ENCODE measurements around the gene ERMARD.
"Not testable (repeated sequence)": the region's sequence is repeated elsewhere in the genome, so short reads cannot be mapped to it uniquely, and the experiment has no call there.

The ERMARD gene

DNA sequence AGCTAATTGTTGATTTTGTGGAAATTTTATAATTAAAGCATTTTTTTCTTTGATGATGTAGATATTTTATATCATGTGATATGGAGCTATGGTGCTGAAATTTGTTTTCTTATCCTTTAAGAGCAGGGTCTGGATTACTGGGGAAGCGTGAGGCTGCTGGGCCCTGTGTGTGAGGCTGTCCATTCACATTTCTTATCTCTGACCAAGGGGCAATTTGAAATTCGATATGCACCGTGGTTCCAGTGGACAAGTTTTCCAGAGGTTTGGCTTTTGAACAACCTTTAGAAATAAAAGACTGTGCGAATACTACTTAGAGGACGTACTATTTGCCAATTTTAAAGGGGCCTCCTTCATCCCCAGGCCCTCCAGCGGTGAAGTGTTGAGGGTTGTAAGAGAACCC lies 3.7 kb downstream of the ERMARD start:
- Histone ChIP-seq H3K79me2 (ENCODE audit: control insufficient read depth, insufficient read depth, low read length, poor library complexity) (peaks cover 8% of the 10 kb centered on the region), H2AK5ac (ENCODE audit: low read length) (no peak overlapping the region), H3K9me3 (ENCODE audit: insufficient read depth, low read depth, low read length) (no peaks in the 10 kb centered on the region), H3K9ac (ENCODE audit: low read length) (no peak overlapping the region), H3K4me3 (ENCODE audit: low read depth, low read length) (no peak overlapping the region), H3K4ac (ENCODE audit: low read depth, low read length) (no peak overlapping the region), H4K8ac (ENCODE audit: low read depth, low read length) (no peak overlapping the region), H3K14ac (ENCODE audit: low read length) (no peak overlapping the region), H2BK5ac (ENCODE audit: low read depth, low read length, poor library complexity) (no peak overlapping the region), H3K4me2 (ENCODE audit: low read length) (no peak overlapping the region), H3K27me3 (ENCODE audit: insufficient read depth, low read length) (no peaks in the 10 kb centered on the region), H3K4me1 (ENCODE audit: control insufficient read depth in 1 of 2, insufficient read depth in 2 of 2, low read length in 2 of 2) (peaks cover 3 to 5% of the 10 kb centered on the region in 2 experiments), H3K27ac (ENCODE audit: low read depth, low read length) (no peak overlapping the region), H2AFZ (ENCODE audit: insufficient read depth, low read length, poor library complexity) (no peak overlapping the region), H2BK120ac (ENCODE audit: insufficient read depth, low read length, poor library complexity) (no peak overlapping the region), H4K91ac (ENCODE audit: low read depth, low read length) (no peak overlapping the region), H3K18ac (ENCODE audit: low read length) (no peak overlapping the region), H2BK12ac (ENCODE audit: low read length) (no peak overlapping the region), H3K36me3 (ENCODE audit: control insufficient read depth in 1 of 2, insufficient read depth in 2 of 2, low read length in 2 of 2) (peaks cover 6 to 17% of the 10 kb centered on the region in 2 experiments), H4K12ac (ENCODE audit: low read depth, low read length) (no peak overlapping the region), H3K23ac (ENCODE audit: low read length) (no peak overlapping the region), H3K79me1 (ENCODE audit: low read length) (peaks cover 10% of the 10 kb centered on the region)
- no peak for DNase-seq
- no CpG with 5 or more reads among the region's 6 CpGs for WGBS (ENCODE audit: extremely low coverage, insufficient coverage, insufficient read length)

DNA sequence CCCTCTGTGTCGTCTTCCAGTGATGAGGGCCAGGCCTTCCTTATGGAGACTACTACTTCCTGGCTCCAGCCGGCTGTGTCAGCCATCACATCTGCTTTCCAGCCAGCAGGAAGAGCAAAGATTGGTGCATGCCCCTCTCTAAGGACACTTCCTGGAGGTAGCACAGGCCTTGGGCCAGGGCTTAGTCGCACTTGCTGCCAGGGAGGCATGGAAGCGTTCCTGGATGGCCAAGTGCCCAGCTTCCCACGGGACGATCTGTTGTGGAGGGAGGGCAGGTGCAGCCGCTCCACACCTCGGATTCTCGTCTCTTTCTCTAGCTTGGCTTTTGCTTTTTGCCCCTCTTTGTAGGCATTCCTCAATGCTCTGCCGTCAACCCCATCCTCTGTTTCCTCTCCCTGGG lies 11.9 kb downstream of the ERMARD start:
- Histone ChIP-seq H4K12ac (ENCODE audit: low read depth, low read length) (no peak overlapping the region), H3K9ac (ENCODE audit: low read length) (no peak overlapping the region), H4K8ac (ENCODE audit: low read depth, low read length) (no peak overlapping the region)

DNA sequence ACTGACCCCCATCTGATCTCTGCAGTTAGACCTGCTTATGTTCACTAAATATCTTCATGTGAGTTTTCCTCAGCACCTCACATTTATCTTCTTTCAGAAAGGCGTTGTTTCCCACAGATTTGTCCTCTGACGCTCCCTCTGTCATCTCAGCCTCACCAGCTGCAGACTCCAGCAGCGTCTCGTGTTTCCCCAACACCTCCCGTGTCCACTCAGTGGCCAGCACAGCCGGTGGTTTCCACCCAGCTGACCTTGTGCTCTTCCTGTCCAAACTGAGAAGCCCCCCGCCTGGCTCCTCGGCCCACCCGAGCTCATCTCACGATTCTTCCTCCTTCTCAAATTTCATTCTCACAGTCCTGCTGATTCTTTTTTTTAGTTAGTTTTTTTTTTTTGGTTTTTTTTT lies 12.5 kb downstream of the ERMARD start:
- Histone ChIP-seq H3K4me3 (ENCODE audit: low read depth, low read length) (no peak overlapping the region), H3K36me3 (ENCODE audit: control insufficient read depth in 1 of 2, insufficient read depth in 2 of 2, low read length in 2 of 2) (peaks cover 24 to 41% of the 10 kb centered on the region in 2 experiments), H3K14ac (ENCODE audit: low read length) (no peak overlapping the region), H3K4me2 (ENCODE audit: low read length) (no peak overlapping the region), H2BK5ac (ENCODE audit: low read depth, low read length, poor library complexity) (no peak overlapping the region), H2BK12ac (ENCODE audit: low read length) (no peak overlapping the region), H3K18ac (ENCODE audit: low read length) (no peak overlapping the region), H4K12ac (ENCODE audit: low read depth, low read length) (no peak overlapping the region), H3K27me3 (ENCODE audit: insufficient read depth, low read length) (no peaks in the 10 kb centered on the region), H3K27ac (ENCODE audit: low read depth, low read length) (no peak overlapping the region), H4K8ac (ENCODE audit: low read depth, low read length) (no peak overlapping the region), H3K79me2 (ENCODE audit: control insufficient read depth, insufficient read depth, low read length, poor library complexity) (no peaks in the 10 kb centered on the region), H2BK120ac (ENCODE audit: insufficient read depth, low read length, poor library complexity) (no peak overlapping the region), H3K23ac (ENCODE audit: low read length) (no peak overlapping the region), H3K79me1 (ENCODE audit: low read length) (no peaks in the 10 kb centered on the region), H3K9me3 (ENCODE audit: insufficient read depth, low read depth, low read length) (peaks cover 2% of the 10 kb centered on the region), H3K4me1 (ENCODE audit: control insufficient read depth in 1 of 2, insufficient read depth in 2 of 2, low read length in 2 of 2) (no peaks in the 10 kb centered on the region), H3K4ac (ENCODE audit: low read depth, low read length) (no peak overlapping the region), H2AFZ (ENCODE audit: insufficient read depth, low read length, poor library complexity) (no peak overlapping the region), H2AK5ac (ENCODE audit: low read length) (no peak overlapping the region), H4K91ac (ENCODE audit: low read depth, low read length) (no peak overlapping the region), H3K9ac (ENCODE audit: low read length) (no peak overlapping the region)
- no CpG with 5 or more reads among the region's 10 CpGs for WGBS (ENCODE audit: extremely low coverage, insufficient coverage, insufficient read length)
- DNase-seq, result no peak

More for the DNA sequence above, 11.9 kb downstream of the ERMARD start:
- no peak overlapping the region for H2BK120ac ChIP-seq (ENCODE audit: insufficient read depth, low read length, poor library complexity)
- H3K4me3 ChIP-seq (ENCODE audit: low read depth, low read length), result no peak overlapping the region
- no peak overlapping the region for H3K18ac ChIP-seq (ENCODE audit: low read length)
- no peak overlapping the region for H4K91ac ChIP-seq (ENCODE audit: low read depth, low read length)
- no peaks in the 10 kb centered on the region for H3K4me1 ChIP-seq (ENCODE audit: control insufficient read depth in 1 of 2, insufficient read depth in 2 of 2, low read length in 2 of 2)
- no peak overlapping the region for H3K4ac ChIP-seq (ENCODE audit: low read depth, low read length)
- H3K4me2 ChIP-seq (ENCODE audit: low read length), result no peak overlapping the region
- H3K36me3 ChIP-seq (ENCODE audit: control insufficient read depth in 1 of 2, insufficient read depth in 2 of 2, low read length in 2 of 2), result peaks cover 24 to 40% of the 10 kb centered on the region in 2 experiments
- H3K14ac ChIP-seq (ENCODE audit: low read length), result no peak overlapping the region
- no peaks in the 10 kb centered on the region for H3K79me2 ChIP-seq (ENCODE audit: control insufficient read depth, insufficient read depth, low read length, poor library complexity)
- peaks cover 2% of the 10 kb centered on the region for H3K9me3 ChIP-seq (ENCODE audit: insufficient read depth, low read depth, low read length)
- no peak overlapping the region for H2BK5ac ChIP-seq (ENCODE audit: low read depth, low read length, poor library complexity)
- DNase-seq, result no peak
- no peak overlapping the region for H2AK5ac ChIP-seq (ENCODE audit: low read length)
- WGBS (ENCODE audit: extremely low coverage, insufficient coverage, insufficient read length), result no CpG with 5 or more reads among the region's 10 CpGs
- no peaks in the 10 kb centered on the region for H3K27me3 ChIP-seq (ENCODE audit: insufficient read depth, low read length)
- no peaks in the 10 kb centered on the region for H3K79me1 ChIP-seq (ENCODE audit: low read length)
- no peak overlapping the region for H3K27ac ChIP-seq (ENCODE audit: low read depth, low read length)
- no peak overlapping the region for H3K23ac ChIP-seq (ENCODE audit: low read length)
- H2AFZ ChIP-seq (ENCODE audit: insufficient read depth, low read length, poor library complexity), result no peak overlapping the region
- no peak overlapping the region for H2BK12ac ChIP-seq (ENCODE audit: low read length)

DNA sequence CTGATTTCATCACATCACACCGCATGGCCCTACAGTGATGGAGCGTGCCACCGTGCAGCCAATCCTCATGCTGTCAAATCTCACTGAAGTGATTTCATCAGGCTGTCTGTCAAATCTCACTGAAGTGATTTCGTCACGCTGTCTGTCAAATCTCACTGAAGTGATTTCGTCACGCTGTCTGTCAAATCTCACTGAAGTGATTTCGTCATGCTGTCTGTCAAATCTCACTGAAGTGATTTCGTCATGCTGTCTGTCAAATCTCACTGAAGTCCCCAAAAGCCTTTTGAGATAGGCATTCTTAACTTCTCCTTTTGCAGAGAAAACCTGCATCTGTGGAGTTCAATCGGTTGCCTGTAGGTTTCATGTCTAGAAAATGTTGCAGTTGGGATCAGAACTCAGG lies 14.4 kb downstream of the ERMARD start:
- H4K91ac ChIP-seq (ENCODE audit: low read depth, low read length); H3K27me3 ChIP-seq (ENCODE audit: insufficient read depth, low read length); H3K4me1 ChIP-seq (ENCODE audit: control insufficient read depth in 1 of 2, insufficient read depth in 2 of 2, low read length in 2 of 2); H2BK120ac ChIP-seq (ENCODE audit: insufficient read depth, low read length, poor library complexity); H3K79me2 ChIP-seq (ENCODE audit: control insufficient read depth, insufficient read depth, low read length, poor library complexity); H3K14ac ChIP-seq (ENCODE audit: low read length); H3K4me3 ChIP-seq (ENCODE audit: low read depth, low read length); H3K9ac ChIP-seq (ENCODE audit: low read length); H2BK12ac ChIP-seq (ENCODE audit: low read length); H3K79me1 ChIP-seq (ENCODE audit: low read length); H3K4me2 ChIP-seq (ENCODE audit: low read length); H2BK5ac ChIP-seq (ENCODE audit: low read depth, low read length, poor library complexity); H3K4ac ChIP-seq (ENCODE audit: low read depth, low read length); H3K9me3 ChIP-seq (ENCODE audit: insufficient read depth, low read depth, low read length); DNase-seq; H4K12ac ChIP-seq (ENCODE audit: low read depth, low read length); H3K18ac ChIP-seq (ENCODE audit: low read length); H3K23ac ChIP-seq (ENCODE audit: low read length); H4K8ac ChIP-seq (ENCODE audit: low read depth, low read length); H2AK5ac ChIP-seq (ENCODE audit: low read length); H3K27ac ChIP-seq (ENCODE audit: low read depth, low read length); H2AFZ ChIP-seq (ENCODE audit: insufficient read depth, low read length, poor library complexity): not testable (repeated sequence)
- no CpG with 5 or more reads among the region's 10 CpGs for WGBS (ENCODE audit: extremely low coverage, insufficient coverage, insufficient read length)
- H3K36me3 ChIP-seq (ENCODE audit: control insufficient read depth in 1 of 2, insufficient read depth in 2 of 2, low read length in 2 of 2), result peaks cover 17 to 29% of the 10 kb centered on the region in 2 experiments
